Measurements from ENCODE around the gene PRKN. TPM values are rescaled to one million over a fixed set of nuclear protein-coding genes. Genes with fewer than 3 reads are reported as not detected.

PRKN gene
- total RNA-seq, 4 donors from 2014 or later, result 4.4 to 669 (median 10.5) TPM

DNA sequence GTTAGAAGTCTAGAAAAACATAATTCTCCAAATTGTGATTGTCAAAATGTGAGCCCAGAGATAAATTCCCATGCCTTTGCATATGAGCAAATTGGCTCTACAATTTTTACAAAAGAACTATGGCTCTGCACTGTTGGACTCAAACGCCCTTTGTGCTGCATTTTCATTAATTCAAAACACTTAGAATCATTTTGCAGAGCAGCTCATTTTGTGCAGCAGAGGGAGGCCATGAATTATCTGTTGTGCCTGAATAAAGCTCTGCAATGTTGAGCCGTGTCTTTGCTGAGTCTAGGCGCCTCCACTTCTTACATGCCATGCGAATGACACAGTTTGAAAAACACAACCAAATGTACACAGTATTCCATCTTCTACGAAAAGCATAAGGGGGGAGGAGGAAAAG lies 230.2 kb downstream of the PRKN start:
- no peak for DNase-seq
- H3K4me1 ChIP-seq, result no peaks in the 10 kb centered on the region
- TF ChIP-seq POLR2A (IDR thresholded peaks at IDR 0.05) (no peak), CTCF (IDR thresholded peaks at IDR 0.05) (no peak)
- no peaks in the 10 kb centered on the region for H3K27me3 ChIP-seq
- H3K4me3 ChIP-seq, result no peak overlapping the region
- no peak overlapping the region for H3K27ac ChIP-seq
- no peaks in the 10 kb centered on the region for H3K9me3 ChIP-seq
- H3K36me3 ChIP-seq, result no peaks in the 10 kb centered on the region

GRCh38 chr6:162493917-162494316 lies 233.6 kb downstream of the PRKN start:
- H3K9me3 ChIP-seq, result no peaks in the 10 kb centered on the region
- H3K27me3 ChIP-seq, result no peaks in the 10 kb centered on the region
- TF ChIP-seq CTCF (IDR thresholded peaks at IDR 0.05) (no peak), POLR2A (IDR thresholded peaks at IDR 0.05) (no peak)
- no peak for DNase-seq
- no peaks in the 10 kb centered on the region for H3K36me3 ChIP-seq
- H3K4me3 ChIP-seq, result no peak overlapping the region
- no peak overlapping the region for H3K27ac ChIP-seq
- H3K4me1 ChIP-seq, result no peaks in the 10 kb centered on the region

- H3K9me3 ChIP-seq, result no peaks in the 10 kb centered on the region
- no peaks in the 10 kb centered on the region for H3K36me3 ChIP-seq
These were observed 235.9 kb downstream of the PRKN start for GRCh38 chr6:162491637-162492036.

DNA sequence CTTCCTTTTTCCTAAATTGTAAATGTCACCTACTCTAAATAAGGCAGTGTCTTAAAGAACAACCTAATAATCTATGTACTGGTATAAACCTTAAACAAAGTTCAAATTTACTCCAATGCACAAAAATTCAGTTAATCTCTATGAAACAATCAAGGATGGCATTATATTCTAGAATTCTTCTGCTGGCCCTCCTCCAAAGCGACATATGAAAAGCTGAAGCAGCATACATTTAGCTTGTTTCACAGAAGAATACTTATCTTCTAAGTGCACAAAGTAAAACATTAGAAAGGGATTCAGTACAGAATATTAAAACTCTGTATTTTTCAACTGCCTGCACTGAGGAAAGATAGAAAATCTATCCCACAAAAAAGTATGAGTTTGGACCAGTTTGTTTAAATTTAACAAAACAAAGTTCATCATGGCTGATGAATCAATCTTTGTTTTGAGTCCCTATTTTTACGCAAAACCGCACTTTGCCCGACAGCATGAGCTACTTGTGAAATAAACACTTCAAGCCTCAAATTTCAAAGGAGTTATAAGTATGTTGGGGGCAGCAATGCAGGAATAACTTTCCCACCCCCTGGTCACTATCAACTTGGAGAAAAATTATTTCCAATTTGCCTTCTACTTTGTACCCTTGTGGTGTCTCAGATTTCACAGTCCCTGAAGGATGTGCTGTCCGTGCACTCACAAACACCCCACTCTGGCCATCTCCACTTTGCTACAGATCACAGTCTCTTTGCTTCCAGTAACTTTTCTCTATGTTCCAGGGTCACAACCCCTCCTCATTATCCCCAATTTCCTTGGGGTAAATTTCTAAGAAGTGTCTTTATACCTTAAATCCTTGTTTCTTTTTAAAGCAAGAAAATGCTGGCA lies 238.2 kb downstream of the PRKN start:
- no peaks in the 10 kb centered on the region for H3K27me3 ChIP-seq
- no peak overlapping the region for H3K27ac ChIP-seq
- H3K36me3 ChIP-seq, result no peaks in the 10 kb centered on the region
- DNase-seq, result no peak
- H3K9me3 ChIP-seq, result no peaks in the 10 kb centered on the region
- no peak overlapping the region for H3K4me3 ChIP-seq
- TF ChIP-seq POLR2A (IDR thresholded peaks at IDR 0.05) (no peak), CTCF (IDR thresholded peaks at IDR 0.05) (no peak)
- H3K4me1 ChIP-seq, result no peaks in the 10 kb centered on the region

More at GRCh38 chr6:162491637-162492036, 235.9 kb downstream of the PRKN start:
- Histone ChIP-seq H3K27ac (no peak overlapping the region), H3K4me3 (no peak overlapping the region), H3K4me1 (no peaks in the 10 kb centered on the region), H3K27me3 (no peaks in the 10 kb centered on the region)
- TF ChIP-seq POLR2A (IDR thresholded peaks at IDR 0.05) (no peak), CTCF (IDR thresholded peaks at IDR 0.05) (no peak)
- no peak for DNase-seq

GRCh38 chr6:162488444-162488843 lies 239.1 kb downstream of the PRKN start:
- Histone ChIP-seq H3K27me3 (no peaks in the 10 kb centered on the region), H3K9me3 (no peaks in the 10 kb centered on the region), H3K4me1 (no peaks in the 10 kb centered on the region), H3K27ac (no peak overlapping the region), H3K4me3 (no peak overlapping the region), H3K36me3 (no peaks in the 10 kb centered on the region)
- TF ChIP-seq CTCF (IDR thresholded peaks at IDR 0.05) (no peak), POLR2A (IDR thresholded peaks at IDR 0.05) (no peak)
- no peak for DNase-seq
